T47D (cell line): ENCODE data around the gene WBP1L.

Source experiments
- DNase-seq, 2 experiments: peaks; one replicate each; pipeline versions ENCODE4 v3.0.0 to v3.0.0-alpha.2; 2011 to 2012; ENCODE audit warnings: low read depth in 1 of 2, low spot score in 1 of 2
- JUND ChIP-seq: IDR thresholded peaks from 2 replicates; pipeline ENCODE4 v1.6.1; 2012; ENCODE audit warnings: low read depth
- in situ Hi-C: cut with HindIII; loops from 2 replicates; pipeline ENCODE4 v1.10.0; 2016; ENCODE audit warnings: low sequenced_read_pairs, low pct_unique_long_range_greater_than_20kb

WBP1L gene

GRCh38 chr10:102863660-102864059, 119.9 kb downstream of the WBP1L start:
- TF ChIP-seq JUND = no peak
- no peak for DNase-seq
- in situ Hi-C loops = no loop called here

- in situ Hi-C loops = no loop called here
- TF ChIP-seq JUND = no peak
- no peak for DNase-seq
Observed at GRCh38 chr10:102865620-102866019, 121.9 kb downstream of the WBP1L start.
